Measurements from ENCODE around the gene WDR70.
"Not testable (repeated sequence)": the region's sequence is repeated elsewhere in the genome, so short reads cannot be mapped to it uniquely, and the experiment has no call there.

The WDR70 gene

DNA sequence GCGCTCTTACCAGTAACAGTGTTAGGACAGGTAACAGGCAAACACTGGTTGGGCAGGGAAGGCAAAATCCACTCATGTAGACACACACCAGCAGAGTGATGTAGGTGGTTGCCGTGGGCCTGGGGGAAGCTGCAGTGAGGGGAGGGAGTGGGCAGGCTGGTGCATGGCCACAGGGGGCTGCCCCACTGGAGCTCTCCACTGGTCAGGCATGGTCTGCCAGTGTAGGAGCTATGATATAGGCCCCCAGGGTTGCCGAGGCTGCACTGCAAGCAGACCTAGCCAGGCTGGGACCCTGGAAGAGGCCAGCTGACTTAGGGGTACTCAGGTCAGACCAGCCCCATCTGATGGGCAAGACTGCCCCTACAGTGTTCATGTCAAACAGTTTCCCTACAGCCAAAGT lies 306.1 kb downstream of the WDR70 start:
- no peak for DNase-seq (ENCODE audit: low spot score)

DNA sequence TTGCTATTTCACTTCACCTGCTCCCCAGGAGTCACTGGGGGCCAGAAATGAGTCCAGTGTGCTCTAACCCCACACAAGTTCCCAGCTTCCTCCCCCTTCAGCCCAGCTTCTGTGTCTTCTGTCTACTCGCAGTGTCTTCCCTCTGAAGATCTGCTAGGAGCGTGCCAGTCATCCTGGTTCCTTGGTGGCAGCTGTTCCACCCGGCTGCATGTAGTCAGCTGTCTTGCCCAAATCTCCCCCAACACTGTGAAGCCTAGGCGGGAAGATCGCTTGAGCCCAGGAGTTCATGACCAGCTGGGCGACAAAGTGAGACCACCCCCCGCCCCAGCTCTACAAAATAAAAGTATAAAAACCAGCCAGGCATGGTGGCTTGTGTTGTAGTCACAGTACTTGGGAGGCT lies 306.7 kb downstream of the WDR70 start:
- DNase-seq (ENCODE audit: low spot score) = no peak

DNA sequence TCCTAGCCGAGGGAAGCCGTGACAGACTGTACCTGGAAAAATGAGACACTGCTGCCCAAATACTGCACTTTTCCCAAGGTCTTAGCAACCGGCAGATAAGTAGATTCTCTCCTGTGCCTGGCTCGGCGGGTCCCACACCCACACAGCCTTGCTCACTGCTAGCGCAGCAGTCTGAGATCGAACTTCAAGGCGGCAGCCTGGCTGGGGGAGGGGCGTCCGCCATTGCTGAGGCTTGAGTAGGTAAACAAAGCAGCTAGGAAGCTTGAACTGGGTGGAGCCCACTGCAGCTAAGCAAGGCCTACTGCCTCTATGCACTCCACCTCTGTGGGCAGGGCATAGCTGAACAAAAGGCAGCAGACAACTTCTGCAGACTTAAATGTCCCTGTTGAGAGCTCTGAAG lies 309.8 kb downstream of the WDR70 start:
- not testable (repeated sequence) for DNase-seq (ENCODE audit: low spot score)

DNA sequence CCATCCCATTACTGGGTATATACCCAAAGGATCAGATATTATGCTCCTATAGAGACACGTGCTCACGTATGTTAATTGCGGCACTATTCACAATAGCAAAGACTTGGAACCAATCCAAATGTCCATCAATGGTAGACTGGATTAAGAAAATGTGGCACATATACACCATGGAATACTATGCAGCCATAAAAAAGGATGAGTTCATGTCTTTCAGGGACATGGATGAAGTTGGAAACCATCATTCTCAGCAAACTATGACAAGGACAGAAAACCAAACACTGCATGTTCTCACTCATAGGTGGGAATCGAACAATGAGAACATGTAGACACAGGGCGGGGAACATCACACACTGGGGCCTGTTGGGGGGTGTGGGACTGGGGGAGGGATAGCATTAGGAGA lies 315.2 kb downstream of the WDR70 start:
- DNase-seq (ENCODE audit: low spot score) = not testable (repeated sequence)

DNA sequence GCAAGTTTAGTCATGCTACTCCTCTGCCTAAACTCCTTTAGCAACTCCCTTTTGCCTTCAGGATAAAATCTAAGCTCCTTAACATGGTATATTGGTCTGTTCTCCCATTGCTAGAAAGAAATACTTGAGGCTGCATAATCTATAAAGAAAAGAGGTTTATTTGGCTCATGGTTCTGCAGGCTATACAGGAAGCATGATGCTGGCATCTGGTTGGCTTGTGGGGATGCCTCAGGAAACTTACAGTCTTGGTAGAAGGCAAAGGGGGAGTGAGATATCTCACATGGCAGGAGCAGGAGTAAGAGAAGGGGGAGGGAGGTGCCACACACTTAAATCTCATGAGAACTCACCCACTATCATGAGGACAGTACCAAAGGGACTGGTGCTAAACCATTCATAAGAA lies 315.7 kb downstream of the WDR70 start:
- DNase-seq (ENCODE audit: low spot score) = no peak

DNA sequence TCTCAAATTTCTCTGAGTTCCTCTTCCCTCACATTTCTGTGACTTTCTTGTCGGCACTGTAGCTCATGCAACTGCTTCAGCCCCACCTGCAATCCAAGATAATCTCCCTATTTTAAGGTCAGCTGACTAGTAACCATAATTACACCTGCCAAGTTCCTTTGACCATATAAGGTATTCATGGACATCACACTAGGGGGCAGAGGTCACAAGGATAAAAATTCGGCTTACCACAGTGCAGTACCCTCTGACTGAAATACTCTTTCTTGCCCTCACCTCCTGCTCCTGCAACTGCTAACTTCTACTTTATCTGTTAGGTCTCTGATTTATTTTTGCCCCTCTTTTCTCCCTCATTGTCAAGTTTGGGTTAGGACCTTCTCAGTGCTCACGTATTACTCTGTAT lies 316.5 kb downstream of the WDR70 start:
- no peak for DNase-seq (ENCODE audit: low spot score)

DNA sequence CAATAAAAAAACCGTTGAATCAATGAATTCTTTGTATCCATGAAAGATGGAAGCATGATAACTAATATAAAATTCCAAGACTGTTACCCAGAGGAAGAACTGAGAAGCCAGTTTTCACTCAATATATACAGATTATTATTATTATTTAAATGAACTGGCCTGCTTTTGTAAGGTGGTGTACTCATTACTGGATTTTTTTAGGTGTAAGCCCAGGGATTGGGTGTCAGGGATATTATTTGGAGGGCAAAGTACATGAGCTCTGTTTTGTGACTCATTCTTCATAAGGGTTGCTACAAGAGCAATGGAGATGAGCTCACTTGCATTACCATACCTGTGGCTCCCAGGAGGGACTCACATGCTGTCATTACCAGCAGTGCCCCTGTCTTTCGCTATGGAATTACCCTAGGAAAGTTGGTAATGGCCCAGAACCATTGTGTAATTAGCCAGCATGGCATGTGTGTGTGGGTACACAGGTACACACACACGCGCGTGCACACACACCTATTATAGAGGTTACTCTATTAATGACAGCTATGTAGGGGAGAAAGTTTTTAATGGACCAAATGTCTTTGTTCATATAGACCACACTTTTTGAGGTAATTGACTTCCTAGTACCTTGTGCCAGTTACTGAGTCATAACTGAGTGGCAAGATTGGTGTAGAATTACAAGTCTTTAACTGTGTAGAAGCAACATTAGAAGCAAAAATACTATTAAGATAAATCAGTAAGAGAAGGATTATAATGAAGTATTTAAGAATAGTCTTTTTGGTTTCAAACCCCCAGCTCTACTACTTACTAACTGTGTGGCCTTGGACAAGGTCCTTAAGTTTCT lies 317.3 kb downstream of the WDR70 start:
- peak; percentile 51 for DNase-seq (ENCODE audit: low spot score)

DNA sequence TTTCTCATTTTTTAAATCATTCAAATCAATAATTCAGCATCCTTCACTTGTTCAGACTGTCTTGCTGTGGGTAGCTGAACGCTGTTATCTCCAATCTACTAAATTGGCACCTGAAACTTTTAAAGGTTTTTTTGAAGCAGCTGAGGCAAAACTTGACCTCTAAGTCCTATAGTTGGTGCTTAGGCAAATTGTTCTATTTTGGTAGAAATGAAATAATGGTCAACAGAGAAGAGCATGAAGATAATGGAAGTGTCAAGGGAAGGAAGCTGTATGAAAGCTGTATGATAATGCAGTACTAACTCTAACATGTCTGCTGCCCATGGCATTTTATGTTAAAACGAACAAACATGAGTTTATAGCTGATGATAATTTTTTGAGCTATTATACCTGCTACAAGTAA lies 322.8 kb downstream of the WDR70 start:
- no peak for DNase-seq (ENCODE audit: low spot score)

DNA sequence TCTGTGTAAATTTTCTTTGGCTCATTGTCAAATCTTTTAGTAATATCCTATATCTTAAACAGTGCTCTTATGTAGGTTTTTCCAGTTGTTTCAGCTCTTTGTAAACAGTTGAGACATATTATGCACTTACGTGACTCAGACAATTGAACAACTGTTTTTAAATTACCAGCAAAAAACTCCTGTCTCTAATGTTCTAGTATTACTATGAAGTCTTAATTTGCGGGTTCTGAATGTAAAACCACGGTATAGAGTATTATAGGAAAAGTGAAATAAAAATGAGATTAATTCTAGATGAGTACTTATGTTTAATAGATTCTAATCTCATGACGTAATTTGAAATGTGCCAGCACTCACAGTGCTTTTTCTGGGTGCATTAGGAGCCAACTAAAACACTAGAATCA lies 324.7 kb downstream of the WDR70 start:
- DNase-seq (ENCODE audit: low spot score) = no peak

DNA sequence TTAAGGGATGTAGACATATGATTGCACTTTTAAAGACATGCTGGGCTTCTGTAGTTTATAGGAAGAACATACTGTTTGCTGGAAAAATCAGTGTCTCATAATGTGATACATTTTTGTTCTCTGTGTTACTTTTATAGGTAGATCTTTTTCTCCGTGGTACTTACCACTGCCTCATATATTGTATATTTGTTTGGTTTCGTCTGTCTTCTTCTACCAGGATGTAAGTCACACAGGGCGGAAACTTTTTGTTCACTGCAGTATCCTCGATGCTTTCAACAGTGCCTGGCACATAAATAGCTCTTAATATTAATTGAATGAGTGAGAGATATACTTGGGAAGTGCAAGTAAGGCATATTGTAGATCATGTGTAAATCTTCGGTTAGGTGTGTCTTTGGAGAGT lies 325.3 kb downstream of the WDR70 start:
- no peak for DNase-seq (ENCODE audit: low spot score)

DNA sequence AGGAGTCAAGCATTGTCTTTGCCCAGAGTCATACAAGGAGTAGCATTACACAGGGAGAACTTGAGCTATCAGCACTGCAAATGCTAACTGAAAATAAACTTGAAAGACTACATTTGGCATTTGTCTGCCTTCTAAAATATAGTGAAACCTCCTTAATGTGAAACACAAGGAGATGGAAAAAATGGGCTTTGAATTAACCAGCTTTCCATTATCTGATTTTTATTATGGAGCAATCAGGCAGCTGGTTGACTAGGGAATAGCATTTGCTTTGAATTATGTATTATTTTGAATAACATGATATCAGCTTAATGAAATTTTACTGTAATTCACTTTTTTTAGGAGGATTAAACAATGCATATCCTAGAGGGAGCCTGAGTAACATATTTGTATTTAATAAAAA lies 329.9 kb downstream of the WDR70 start:
- no peak for DNase-seq (ENCODE audit: low spot score)

DNA sequence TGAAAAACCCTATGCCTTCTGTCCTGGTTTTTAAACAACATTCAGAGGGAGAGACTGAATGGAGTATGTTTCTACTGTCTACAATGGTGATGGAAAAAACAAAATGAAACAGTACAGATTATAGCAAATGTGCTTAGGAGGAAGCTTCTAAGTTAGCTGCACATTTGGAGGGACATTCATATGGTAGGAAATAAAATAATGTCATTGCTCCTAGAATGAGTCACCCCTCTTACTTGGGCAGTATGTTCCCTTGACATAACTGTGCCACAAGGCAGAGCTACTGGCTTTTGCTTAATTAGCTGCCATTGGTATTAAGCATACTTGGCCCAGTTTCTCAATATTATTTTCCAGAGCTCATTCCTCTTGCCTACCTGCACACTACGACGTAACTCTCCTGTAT lies 331.8 kb downstream of the WDR70 start:
- DNase-seq (ENCODE audit: low spot score) = peak; percentile 18

DNA sequence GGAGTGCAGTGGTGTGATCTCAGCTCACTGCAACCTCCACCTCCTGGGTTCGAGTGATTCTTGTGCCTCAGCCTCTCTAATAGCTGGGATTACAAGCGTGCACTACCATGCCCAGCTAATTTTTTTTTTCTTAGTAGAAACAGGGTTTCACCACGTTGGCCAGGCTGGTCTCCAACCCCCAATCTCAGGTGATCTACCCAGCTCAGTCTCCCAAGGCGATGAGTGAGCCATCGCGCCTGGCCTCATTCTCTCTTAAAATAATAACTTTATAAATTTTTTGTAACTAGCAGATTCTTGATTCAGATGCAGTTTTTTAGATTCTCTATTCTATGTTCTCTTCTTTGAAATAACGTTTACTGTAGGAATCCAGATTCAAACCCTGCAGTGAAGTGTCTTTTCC lies 333.6 kb downstream of the WDR70 start:
- no peak for DNase-seq (ENCODE audit: low spot score)

DNA sequence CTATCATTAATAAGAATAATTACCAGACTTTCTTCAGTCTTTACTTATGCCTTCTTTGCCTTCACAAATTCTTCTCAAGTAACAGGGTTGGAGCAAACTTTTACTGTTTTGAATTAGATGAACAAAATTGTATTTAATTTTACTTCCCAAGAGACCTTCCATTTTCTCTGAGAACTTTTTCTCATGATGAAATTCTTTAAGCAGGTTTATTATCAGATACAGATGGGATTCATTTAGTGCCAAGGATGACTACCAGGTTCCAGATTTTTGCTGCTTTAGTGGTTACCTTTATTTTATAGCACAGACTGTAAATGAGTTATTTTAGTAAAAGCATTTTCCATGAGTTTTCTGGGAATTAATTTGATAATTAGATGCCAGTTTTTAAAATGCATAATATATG lies 335.6 kb downstream of the WDR70 start:
- DNase-seq (ENCODE audit: low spot score) = no peak

DNA sequence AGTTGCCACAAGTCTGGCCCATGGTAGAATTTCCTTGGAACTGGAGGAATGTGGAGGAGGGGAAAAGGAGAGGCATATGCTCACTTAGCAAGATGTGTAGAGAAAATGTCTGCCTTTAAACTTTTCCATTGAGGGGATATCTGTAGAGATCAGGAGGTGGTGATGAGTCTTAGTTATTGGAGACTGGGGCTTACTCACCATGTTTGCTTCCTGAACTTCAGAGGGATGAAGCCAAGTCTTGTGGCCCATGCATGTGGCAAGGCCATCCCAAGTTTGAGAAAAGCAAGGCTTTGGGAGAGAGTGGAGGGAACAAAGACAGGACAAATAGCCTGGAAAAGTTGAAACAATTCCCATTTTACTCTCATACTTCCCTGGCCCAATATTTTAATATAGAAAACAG lies 336.2 kb downstream of the WDR70 start:
- DNase-seq (ENCODE audit: low spot score) = peak; percentile 19

DNA sequence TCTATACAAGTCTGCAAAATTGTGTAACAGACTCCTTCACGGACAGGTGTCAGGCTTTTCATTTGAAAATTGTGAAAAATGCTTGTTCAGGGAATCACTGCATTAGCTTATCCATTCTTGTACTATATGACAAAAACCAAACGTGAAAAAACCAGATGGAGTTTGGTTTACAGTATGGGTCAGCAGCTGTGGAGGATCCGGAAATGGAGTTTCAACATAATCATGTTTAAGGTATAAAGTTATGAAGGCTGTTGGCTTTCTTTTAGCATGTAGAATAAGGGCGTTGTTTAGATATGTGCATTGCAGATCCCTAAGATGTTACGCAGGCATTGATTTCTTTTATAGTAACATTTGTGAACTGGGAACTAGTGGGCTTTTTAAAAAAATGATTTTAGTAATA lies 336.9 kb downstream of the WDR70 start:
- DNase-seq (ENCODE audit: low spot score) = no peak

DNA sequence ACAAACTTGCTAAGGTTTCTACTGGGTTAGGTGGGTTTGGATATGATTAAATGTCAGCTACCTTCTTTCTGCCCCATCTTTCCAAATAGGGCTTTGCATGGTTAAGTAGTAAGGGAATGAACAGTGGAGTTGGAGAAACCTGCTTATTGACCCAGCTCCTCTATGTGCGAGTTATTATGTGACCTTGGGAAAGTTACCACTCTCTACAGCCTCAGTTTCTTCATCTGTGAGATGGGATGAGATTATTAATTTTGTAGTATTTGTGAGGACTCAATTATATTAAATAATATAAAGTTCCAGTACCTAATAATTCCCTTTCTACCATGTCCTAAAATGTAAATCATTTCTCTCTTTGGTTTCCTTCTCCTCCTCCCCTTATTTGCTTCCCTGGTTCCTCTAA lies 337.3 kb downstream of the WDR70 start:
- no peak for DNase-seq (ENCODE audit: low spot score)

DNA sequence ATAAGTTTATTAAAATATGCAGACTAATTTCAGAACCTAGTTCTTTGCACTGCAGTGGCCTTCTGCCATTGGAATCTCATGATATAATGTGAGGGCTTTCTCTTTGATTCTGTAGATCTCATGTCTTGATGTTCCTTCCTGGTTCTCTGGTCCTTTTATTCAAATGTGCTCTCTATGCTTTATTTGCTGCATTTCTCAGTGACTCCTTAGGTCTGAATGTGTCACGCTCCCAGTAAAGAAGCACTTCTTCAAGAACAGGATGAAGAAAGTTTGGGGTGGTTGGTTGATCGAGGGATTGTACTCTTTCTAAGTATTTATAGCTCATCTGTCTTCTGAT lies 338.1 kb downstream of the WDR70 start:
- no peak for DNase-seq (ENCODE audit: low spot score)

DNA sequence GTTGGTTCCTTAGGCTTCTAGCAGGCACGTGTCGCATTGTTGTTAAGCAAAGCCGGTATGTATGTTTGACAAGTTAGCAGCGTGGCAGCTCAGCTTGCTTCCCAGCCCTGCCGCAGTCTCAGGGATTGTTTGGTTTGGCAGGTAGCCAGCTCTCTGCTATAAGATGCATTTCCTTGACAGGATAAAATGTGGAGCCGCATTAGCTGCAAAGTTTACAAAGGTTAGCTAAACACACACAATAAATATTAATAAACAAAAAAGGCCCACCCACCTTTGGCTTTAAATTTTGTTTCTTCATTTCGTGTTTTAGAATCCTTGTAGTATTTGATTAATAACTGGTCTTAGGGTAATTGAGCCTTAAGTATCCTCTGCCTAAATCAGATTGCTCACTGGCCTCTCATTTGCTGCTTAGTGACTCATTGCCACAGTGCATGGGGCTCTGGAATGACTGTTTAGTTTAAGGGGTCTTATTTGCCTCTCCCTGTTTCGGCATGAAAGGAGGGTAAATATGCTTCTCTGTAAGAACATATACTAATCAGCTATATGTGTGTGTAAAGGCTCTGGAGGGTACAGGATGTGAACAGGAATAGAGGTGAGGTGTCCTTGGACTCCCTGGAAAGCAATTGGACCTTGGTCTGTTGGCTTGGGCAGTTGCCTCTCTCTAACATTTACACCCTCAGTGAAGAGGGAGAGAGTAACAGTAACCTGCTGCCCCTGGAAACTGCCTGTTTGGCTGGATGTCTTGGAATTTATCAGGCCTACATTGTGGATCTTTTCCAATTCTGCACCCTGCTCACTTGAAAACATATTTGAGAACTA lies 338.7 kb downstream of the WDR70 start:
- no peak for DNase-seq (ENCODE audit: low spot score)

DNA sequence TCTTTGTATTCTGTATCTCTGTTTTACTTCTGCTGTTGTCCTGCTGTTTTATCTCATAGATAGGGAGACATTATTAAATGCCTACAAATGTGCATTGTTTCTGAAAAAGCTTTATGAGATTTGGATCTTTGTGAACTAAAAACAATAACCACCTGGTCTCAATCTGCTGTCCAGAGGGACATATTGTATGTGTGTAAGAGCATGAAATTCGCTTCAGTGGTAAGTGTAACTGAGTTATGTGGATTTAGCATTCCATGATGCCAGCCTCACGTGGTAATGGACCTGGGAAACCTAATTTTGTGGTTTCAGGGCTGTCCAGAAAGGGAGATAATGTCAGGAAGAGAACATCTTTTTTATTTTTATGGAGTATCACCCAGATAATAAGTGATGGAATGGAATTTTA lies 341.4 kb downstream of the WDR70 start:
- no peak for DNase-seq (ENCODE audit: low spot score)

DNA sequence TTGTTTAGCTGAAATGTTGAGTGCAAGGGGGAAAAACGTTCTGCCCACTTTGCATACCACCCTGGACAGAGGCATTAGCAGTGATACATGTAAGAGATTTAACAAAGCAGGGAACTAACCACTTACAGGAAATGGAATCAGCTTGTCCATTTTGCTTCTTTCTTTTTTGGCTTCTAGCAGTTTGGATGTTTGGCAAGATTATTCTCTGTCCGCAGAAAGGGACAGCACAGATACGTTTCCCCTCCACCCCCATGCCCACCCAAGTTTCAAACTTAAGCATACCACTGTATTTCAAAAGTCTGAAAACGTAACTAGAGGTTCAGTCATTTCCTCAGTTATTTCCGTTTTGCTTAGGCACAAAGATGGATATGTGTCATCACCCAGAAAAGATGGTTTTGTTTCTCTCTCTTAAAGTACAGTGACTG lies 342.3 kb downstream of the WDR70 start:
- DNase-seq (ENCODE audit: low spot score) = no peak

DNA sequence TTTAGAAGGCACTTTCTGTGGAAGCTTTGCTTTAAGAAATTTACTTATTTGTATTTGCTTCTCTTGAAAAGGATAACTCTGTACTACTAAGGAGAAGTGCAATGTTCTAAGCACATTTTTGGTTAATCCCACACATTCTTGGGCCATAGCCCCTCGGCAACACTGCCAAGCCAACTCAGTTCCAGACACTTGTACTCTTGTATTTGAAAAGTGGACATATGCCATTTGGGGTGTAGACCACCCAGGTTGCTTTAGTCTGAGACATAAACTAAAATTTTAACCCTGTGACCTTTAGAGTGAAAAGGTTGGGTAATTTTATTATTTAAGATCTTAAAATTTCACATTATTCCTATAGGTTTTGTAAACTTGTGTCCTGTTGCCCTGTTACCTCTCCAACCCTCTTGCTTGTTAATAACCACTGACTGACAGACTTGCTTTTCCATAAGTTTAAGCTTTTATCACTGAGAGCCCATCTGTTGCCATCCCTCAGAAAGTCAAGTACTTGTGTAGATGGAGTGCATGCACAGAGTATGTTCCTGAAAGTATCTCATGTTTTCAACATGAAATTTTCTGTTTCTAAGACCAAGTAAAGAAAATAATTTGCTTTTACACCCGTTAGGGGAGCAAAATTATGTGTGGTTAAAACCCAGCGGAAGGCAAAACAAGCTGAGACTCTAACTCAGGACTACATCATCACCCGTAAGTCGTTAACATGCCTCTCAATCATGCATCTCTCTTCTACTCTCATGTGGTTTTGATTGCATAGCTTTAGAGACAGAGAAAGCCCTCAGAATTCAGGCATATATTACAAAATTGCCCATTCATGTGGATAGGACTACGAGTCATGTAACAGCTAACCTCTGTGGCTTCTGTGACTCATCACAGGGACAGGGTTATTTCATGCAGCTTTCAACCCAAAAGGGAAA lies 343.4 kb downstream of the WDR70 start:
- DNase-seq (ENCODE audit: low spot score) = peak; percentile 78

All from RKO (cell line).